HG03066 (cell line): ENCODE results near the gene PRSS53.

Experiments used
- ATAC-seq: cut with Tn5 transposase; IDR thresholded peaks from one replicate; pipeline ENCODE4 v1.9.1; 2021; ENCODE audit warnings: low read depth; ENCODE audit not compliant: unreplicated experiment

Gene PRSS53

GRCh38 chr16:31099860-31100638 lies 11.3 kb upstream of the PRSS53 start:
- ATAC-seq = no peak

DNA sequence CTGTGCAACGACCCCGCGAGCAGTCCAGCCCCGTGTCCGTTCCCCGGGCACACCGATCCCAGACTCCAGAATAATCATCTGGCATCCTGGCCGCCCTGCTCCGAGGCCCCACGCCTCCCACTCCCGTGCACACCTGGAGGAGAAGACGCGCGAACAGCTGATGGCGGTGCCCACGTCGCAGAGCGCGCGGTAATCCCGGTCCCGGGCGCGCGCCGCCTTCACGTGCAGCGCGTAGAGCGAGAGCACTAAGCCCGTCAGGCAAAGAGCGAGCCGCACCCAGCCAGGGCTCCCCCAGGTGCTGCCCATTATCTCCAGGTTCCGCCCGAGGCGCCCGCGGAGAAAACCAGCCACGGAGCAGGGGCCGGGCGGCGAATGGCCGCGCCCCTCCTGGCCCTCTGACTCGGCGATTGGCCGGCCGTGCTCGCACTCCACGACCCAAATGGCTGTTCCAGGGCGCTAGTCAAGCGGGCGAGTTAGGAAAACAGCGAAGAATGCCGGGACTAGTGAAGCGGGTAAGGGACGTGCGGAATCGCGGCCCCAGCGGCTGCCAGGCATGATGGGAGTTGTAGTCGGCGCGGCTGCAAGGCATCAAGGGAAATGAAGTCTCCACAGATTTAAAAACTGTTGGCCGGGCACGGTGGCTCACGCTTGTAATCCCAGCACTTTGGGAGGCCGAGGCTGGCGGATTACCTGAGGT lies 5.8 kb upstream of the PRSS53 start, which contains the start of gene VKORC1:
TSS of gene VKORC1 (minus strand) at position 374 of the 697 bp plus-strand sequence. CDS start at position 306, 68 bp downstream.
- peak; percentile 82 for ATAC-seq

- ATAC-seq = peak; percentile 7
Observed at GRCh38 chr16:31094088-31094423, 5.3 kb upstream of the PRSS53 start.

DNA sequence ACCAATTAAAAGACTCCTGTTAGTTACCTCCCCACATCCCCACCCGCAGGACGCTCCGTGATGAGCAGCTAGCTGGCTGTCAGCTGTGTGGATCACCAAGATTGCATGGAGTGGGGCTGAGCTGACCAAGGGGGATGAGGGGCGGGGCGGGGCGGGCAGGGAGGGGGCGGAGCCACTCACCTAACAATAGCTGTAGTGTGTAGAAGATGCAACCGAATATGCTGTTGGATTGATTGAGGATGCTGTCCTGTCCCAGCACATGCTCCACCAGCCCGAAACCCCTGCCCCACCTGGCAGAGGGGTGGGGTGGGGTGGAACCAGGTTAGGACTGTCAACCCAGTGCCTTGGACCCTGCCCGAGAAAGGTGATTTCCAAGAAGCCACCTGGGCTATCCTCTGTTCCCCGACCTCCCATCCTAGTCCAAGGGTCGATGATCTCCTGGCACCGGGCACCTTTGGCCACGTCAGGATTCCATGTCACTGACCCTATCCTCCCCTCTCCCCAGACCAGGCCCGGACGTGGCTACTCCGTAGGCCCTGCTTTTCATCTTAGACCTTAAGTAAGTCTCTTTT lies 4.5 kb upstream of the PRSS53 start:
- ATAC-seq = no peak

DNA sequence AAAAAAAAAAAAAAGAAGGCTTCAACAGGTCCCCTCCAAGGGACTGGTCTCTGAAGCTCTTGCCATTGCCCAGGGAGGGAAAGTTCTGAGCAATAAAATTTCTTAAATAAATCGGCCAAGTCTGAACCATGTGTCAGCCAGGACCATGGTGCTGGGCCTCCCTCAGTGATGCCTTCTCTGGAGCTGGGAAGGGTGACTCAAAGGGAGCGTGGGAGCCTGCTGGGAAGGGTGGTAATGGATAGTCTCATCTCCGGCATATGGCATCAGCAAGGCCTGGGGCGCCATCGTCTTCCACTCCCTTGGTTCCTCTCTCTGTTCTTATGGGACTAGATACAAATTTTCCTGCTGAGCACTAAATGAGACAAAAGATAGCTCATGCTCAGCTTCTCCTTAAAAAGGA lies 3.6 kb upstream of the PRSS53 start:
- no peak for ATAC-seq

DNA sequence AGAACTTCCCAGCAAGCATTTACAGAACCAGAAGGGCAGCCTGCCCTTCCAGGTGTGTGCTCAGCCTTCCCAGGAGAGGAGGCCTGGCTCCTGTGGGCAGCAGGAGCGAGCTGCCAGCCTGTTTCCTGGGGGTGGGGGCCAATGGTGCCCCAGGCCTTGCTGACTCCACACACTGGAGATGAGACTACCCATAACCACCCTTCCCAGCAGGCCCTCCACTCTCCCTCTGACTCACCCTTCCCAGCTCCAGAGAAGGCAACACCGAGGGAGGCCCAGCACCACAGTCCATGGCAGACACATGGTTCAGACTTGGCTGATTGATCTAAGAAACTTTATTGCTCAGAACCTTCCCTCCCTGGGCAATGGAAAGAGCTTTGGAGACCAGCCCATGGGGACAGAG lies 1.8 kb upstream of the PRSS53 start:
- no peak for ATAC-seq

- ATAC-seq = no peak
Observed at GRCh38 chr16:31089199-31089598, 456 bp upstream of the PRSS53 start.

GRCh38 chr16:31087971-31088370 lies 772 bp downstream of the PRSS53 start:
- no peak for ATAC-seq

DNA sequence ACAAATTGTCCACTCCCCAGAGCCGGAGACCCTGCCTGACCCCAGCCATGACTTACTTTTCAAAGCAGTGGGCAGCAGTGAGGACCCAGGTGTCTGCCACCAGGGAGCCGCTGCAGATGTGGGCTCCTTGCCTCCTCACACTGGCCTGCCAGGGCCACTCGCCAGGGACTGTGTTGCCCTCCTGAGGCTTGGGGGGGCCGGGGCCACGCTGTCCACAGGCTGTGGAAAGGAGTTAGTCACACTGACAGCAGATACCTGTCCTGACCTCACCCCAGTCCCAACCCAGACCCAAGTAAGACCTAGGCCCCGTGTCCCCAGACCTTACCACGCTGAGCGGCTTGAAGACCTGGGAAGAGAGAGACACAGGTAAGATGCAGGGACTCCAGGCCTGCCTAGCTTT lies 1.3 kb downstream of the PRSS53 start:
- ATAC-seq = no peak

- no peak for ATAC-seq
Observed at GRCh38 chr16:31086629-31086906, 2.2 kb downstream of the PRSS53 start.

DNA sequence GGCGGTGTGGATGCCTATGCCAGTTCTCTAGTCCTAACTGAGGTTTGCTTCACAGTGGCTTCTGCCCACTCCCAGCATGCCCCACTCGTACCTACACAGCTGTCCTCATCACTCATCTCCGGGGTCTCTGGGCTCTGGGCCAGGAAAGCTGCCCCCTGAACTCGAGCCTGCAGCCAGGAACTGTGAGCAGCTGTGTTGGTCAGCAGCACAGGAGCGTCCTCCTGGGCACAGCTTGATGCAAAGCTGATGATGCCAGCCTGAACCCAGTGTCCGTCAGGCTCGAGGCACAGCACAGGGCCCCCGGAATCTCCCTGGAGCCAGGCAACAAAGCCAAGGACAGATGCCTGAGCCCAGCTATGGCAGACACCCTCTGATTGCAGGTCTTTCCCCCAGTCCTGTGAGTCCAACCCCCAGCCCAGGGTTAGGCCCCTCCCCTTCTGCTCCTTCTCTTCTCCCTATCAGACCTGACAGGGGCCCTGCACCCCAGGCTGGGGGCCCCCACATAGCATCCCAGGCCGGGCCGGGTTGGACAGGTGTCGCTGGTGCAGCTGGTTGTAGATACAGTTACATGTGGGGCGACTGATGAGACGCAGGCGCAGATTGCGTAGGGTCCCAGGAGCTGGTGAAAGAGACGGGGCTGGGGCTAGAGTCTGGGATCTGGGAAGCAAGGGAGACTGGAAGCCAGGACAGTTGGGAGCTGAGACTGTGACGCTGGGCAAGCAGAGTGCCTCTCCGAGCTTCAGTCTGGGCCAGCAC lies 2.7 kb downstream of the PRSS53 start:
- ATAC-seq = no peak

GRCh38 chr16:31085411-31085810 lies 3.3 kb downstream of the PRSS53 start:
- no peak for ATAC-seq

DNA sequence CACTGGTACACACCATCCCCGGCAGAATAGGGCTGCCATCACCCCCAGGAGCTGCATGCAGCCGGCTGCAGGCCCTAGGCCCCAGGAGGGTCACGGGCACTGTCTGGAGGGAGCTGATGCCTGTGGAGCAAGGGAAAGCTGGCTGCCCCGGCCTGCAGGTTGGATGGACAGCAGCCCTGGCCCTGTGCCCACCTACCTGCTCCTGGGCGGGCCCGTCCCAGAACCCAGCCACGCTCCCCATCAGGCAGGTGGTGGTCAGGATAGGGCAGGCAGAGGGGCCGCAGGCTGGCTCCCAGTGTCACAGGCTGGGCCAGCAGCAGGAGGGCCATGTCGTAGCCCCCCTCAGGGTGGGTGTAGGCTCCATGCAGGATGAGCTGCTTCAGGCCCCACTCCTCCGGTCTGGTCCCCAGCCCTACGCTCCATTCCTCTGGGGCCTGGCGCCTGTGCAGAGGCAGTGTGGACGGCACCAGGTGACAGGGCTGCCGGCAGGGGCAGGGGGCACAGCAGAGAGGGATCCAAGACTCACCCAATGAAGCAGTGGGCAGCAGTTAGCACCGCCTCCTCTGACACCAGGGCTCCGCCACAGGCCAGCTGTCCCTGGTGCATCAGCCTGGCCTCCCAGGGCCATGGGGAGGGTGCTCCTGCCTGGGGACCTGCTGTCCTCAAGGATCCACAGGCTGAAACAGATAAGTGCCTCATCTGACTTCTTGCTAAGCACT lies 4.0 kb downstream of the PRSS53 start:
- ATAC-seq = no peak

DNA sequence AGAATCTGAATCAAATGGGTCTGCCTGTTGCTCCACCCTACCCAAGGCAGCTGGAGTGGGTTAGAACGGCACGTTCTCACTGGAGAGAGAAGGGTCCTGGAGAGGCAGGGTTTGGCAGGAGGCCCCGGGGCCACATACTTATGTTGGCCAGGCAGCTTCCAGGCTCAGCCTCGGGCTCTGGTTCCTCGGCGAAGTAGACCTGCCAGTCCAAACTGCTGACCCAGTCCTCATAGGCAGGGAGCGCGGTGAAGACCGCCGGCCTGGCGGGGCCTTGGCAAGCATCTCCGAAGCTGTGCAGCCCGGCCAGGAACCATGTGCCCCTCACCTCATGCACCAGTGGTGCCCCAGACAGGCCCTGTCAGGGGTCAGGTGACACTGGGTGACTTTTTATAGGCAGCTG lies 4.8 kb downstream of the PRSS53 start:
- no peak for ATAC-seq

DNA sequence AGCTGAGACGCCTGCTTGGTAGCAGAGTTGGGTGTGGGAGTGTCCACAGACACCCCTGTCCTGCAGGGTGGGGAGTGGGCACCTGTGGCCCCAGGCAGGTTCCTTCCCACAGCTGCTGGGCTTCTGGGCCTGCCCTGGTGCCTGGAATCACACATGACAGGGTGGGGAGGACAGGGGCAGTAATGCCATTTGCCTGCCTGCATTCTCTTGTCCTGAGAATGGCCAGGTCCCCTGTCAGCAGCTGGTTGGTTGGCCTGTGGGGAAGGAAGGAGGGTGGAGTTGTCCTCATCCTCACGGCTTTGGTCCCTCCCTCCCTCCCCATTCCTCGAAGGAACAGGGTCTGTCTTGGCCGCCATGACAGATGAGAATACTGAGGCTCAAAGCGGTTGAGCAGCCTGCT lies 5.2 kb downstream of the PRSS53 start:
- no peak for ATAC-seq

DNA sequence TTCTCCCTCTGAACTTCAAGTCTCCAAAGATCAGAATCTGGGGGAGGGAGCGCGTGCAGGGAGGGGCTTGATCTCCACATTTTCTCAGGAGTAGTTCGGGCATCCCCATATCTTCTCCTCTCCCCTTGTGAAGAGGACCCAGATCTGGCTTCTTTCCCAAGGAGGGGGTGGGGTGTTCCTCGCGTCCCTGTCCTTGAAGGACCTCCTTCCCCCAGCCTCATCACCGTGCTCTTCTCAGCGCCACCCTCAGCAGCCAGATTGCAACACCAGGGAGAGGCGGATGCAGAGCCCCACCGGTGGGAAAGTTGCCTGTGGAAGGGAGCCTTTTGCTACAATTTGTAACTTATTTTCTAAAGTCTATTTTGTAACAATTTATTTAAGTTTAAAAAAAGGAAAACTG lies 5.7 kb downstream of the PRSS53 start:
- no peak for ATAC-seq

DNA sequence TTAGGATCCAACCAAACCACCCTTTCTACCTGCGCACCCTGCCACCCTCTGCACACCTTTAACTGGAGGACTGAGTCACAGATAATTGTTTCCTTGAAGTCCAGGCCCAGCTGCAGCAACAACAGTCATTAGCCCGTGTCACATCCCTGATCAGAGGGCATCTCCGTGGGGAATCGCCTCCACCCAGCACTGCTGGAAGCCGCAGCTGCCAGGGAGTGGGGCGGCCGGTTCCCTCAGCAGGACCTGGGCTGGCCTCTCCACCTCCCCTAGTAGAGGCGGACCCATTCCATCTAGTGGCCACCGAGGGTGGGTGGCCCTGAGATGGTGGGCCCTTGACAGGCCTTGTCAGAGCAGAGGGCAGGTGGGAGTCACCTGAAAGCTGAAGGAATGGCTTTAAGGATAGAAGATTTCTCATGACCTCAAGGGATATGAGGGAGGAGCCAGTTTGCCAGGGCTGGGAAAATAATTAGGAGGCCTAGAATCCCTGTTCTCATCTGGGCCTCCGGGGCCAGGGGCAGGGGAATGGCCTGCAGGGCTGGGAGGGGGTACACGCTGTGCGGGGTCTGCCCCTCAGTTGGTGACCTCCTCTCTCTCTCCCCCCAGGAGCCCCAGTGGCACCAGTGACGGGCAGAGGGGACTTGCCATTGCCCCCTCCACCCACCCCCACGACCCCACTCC lies 6.2 kb downstream of the PRSS53 start:
- no peak for ATAC-seq

DNA sequence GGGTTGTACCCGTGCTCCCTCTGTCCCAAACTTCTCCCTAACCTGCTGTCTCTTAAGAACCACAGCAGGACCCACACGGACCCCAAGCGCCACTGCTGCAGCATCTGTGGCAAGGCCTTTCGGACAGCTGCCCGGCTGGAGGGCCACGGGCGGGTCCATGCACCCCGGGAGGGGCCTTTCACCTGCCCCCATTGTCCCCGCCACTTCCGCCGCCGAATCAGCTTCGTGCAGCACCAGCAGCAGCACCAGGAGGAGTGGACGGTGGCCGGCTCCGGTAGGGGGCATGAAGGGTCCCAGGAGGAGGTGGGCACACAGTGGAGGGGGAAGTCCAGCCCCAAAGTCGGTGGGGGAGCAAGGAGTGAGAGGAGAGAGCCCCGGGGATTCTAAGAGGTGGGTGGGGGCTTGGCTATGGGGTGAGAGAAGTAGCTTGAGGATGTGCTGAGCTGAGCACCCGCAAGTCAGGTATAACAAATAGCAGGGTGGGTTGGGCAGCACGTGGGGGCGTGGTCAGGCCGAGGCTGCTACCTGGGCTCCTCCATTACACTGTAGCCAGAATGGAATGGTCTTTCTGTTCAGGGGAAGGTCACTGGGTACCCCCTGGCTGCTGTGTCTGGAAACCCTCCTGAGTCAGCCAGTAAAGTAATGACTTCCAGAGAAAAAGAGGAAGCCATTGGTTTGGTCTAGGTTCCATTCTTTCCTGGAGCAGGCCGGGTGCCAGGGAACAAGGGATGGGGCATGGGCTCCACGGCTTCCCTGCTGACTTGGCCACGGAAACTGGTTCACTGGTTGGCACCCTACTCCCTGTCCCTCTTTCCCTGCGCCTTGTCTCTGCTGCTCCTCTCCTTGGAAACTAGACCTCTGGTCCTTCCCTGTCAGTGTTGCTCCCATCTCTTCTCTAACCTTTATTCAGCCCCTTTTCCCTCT lies 7.1 kb downstream of the PRSS53 start:
- no peak for ATAC-seq

GRCh38 chr16:31080756-31081419 lies 7.9 kb downstream of the PRSS53 start:
- ATAC-seq = no peak
